GM23248 (cell line): ENCODE measurements around the gene NAA11.

Source experiments
- EZH2 ChIP-seq: fragments of 200-600 bp; sonication (generic); IDR thresholded peaks from 2 replicates; pipeline ENCODE4 v1.6.1; 2018; ENCODE audit warnings: antibody characterized with exemption, mild to moderate bottlenecking; ENCODE audit not compliant: insufficient read depth, poor library complexity, severe bottlenecking
- EZH2phosphoT487 ChIP-seq: fragments of 200-600 bp; sonication (generic); IDR thresholded peaks from 2 replicates; pipeline ENCODE4 v1.6.1; 2018; ENCODE audit warnings: antibody characterized with exemption, moderate library complexity, mild to moderate bottlenecking, low read depth; ENCODE audit not compliant: insufficient read depth

DNA sequence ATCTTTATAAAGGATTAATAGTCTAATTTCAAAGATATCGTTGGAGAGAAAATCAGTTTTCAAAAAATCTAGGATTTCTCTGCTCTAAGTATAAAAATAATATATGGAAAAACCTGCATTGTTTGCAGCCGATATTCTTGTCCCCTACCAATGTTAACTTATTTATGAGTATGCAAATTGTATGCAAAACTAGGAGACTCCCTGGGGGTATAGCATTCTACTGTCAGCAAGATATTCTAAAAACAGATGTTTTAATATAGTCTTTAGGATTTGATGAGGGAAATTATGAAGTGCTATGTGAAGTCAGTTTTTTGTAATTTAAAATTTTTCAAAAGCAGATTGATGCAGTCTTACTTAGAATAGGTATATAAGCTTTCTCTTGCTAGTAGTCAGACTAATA is 41.2 kb upstream of the NAA11 start:
- TF ChIP-seq EZH2 (no peak), EZH2phosphoT487 (no peak)
